AG04450 (cell line): ENCODE results near the gene ITGB1. TPM values are rescaled to one million over a fixed set of nuclear protein-coding genes. Genes with fewer than 3 reads are reported as not detected.

Source experiments
- CTCF ChIA-PET: fragments of 300-600, 350-600 bp; formaldehyde crosslinking; extraction: SDS; loops from one replicate; lab custom pipeline; 2022; ENCODE audit warnings: antibody characterized with exemption, inconsistent platforms; lab: Charles Lee
- POLR2A ChIA-PET: fragments of 350-600 bp; formaldehyde crosslinking; extraction: SDS; loops from one replicate; lab custom pipeline; 2021; ENCODE audit warnings: antibody characterized with exemption, inconsistent platforms; lab: Yijun Ruan, JAX
- DNase-seq: peaks from one replicate; pipeline ENCODE4 v3.0.0-alpha.2; 2011; ENCODE audit warnings: low read depth, low spot score
- H3K27ac ChIP-seq: one replicate; pipeline ENCODE4 v1.5.1; 2012; ENCODE audit warnings: low read depth, low read length, control low read depth
- H3K27me3 ChIP-seq: one replicate; pipeline ENCODE4 v1.6.0; 2012; ENCODE audit warnings: low read length; ENCODE audit not compliant: control insufficient read depth, insufficient read depth
- H3K4me3 ChIP-seq: 2 replicates; pipeline ENCODE4 v1.5.1; 2011; ENCODE audit warnings: mild to moderate bottlenecking, low read depth, low read length, control low read depth
- H3K9me3 ChIP-seq: 2 replicates; pipeline ENCODE4 v1.5.1; 2012; ENCODE audit warnings: low read length; ENCODE audit not compliant: control insufficient read depth, insufficient read depth
- CTCF ChIP-seq: IDR thresholded peaks from 2 replicates; pipeline ENCODE4 v1.5.1; 2011; ENCODE audit warnings: low read depth, low read length, control low read depth, inconsistent platforms
- polyA plus RNA-seq: library from polyadenylated mRNA; depleted of rRNA; stranded (reverse); fragments of >200 nt; gene quantifications from 2 replicates; pipeline ENCODE4 v1.2.3, GENCODE V29; 2011

Gene ITGB1
- polyA plus RNA-seq, 1 experiment: 2,796 TPM

GRCh38 chr10:32953277-32953927 is 4.6 kb downstream of the ITGB1 start:
- no peak for TF ChIP-seq CTCF
- no peaks in the 10 kb centered on the region for H3K9me3 ChIP-seq
- CTCF ChIA-PET: interaction anchor here (1.6 kb wide), 1 partner anchor 51 kb away, joined by 3 read pairs; no protein-coding TSS in a partner anchor
- H3K27me3 ChIP-seq: no peaks in the 10 kb centered on the region
- DNase-seq: no peak
- H3K27ac ChIP-seq: no peak overlapping the region
- POLR2A ChIA-PET: interaction anchor here (4.8 kb wide), 1 partner anchor 28 kb away, joined by 28 read pairs; no protein-coding TSS in a partner anchor
- H3K4me3 ChIP-seq: peak overlapping the region; percentile 79

GRCh38 chr10:32952541-32953276 is 5.3 kb downstream of the ITGB1 start:
- CTCF ChIA-PET: no interaction called here
- no peak for TF ChIP-seq CTCF
- Histone ChIP-seq H3K4me3 (peak overlapping the region; percentile 10), H3K27me3 (no peaks in the 10 kb centered on the region), H3K27ac (no peak overlapping the region), H3K9me3 (no peaks in the 10 kb centered on the region)
- no peak for DNase-seq
- POLR2A ChIA-PET: no interaction called here

- H3K27me3 ChIP-seq: no peaks in the 10 kb centered on the region
- H3K4me3 ChIP-seq: no peak overlapping the region; the same call in 1 of the 2 replicates
- no peak overlapping the region for H3K27ac ChIP-seq
- CTCF ChIA-PET: interaction anchor here (0.8 kb wide), 1 partner anchor 28 kb away, joined by 4 read pairs; no protein-coding TSS in a partner anchor
- DNase-seq: no peak
- POLR2A ChIA-PET: no interaction called here
- TF ChIP-seq CTCF: no peak
- no peaks in the 10 kb centered on the region for H3K9me3 ChIP-seq
Observed at GRCh38 chr10:32952094-32952493, 5.9 kb downstream of the ITGB1 start.

GRCh38 chr10:32951111-32951510 is 6.9 kb downstream of the ITGB1 start:
- DNase-seq: no peak
- CTCF ChIA-PET: interaction anchor here (0.8 to 1.3 kb wide), 2 partner anchors 29 to 58 kb away, joined by 4 read pairs; no protein-coding TSS in a partner anchor

More at GRCh38 chr10:32951111-32951510, 6.9 kb downstream of the ITGB1 start:
- H3K9me3 ChIP-seq: no peaks in the 10 kb centered on the region
- TF ChIP-seq CTCF: no peak
- POLR2A ChIA-PET: no interaction called here
- H3K27ac ChIP-seq: no peak overlapping the region
- no peaks in the 10 kb centered on the region for H3K27me3 ChIP-seq
- H3K4me3 ChIP-seq: peak overlapping the region; percentile 31
